ENCODE measurements around the gene RGL4.
"Not testable (repeated sequence)": the region's sequence is repeated elsewhere in the genome, so short reads cannot be mapped to it uniquely, and the experiment has no call there.

Gene RGL4

GRCh38 chr22:23690713-23691112, at the start of gene RGL4:
Gene RGL4 (plus strand): TSS chr22:23691013. CDS start chr22:23692031, 1,018 bp downstream.
- no peak for DNase-seq (ENCODE audit: low spot score)

GRCh38 chr22:23646526-23646925, 44.3 kb upstream of the RGL4 start:
- not testable (repeated sequence) for DNase-seq (ENCODE audit: low spot score)

- no peak for DNase-seq (ENCODE audit: low spot score)
These were observed 41.7 kb upstream of the RGL4 start for GRCh38 chr22:23649071-23649501.

GRCh38 chr22:23651676-23652075, 39.1 kb upstream of the RGL4 start:
- DNase-seq (ENCODE audit: low spot score): no peak

DNA sequence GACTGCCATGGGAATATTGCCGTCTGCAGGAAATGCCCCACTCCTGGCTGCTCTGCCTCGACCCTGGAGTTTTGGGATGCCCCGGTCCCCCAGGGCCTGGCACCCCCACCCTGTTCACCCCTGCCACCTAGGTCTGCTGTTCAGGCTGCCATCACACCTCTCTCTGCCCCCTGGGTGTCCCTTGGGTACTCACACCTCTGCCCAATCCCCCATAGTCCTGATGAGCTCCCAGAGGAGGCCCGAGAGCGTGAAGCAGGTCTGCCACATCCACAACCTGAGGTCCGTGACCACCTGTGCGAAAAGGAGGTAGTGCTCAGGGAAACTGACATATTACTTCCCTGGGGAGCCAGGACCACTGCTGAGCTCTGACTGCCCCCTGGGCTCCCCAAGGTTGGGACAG, 38.5 kb upstream of the RGL4 start:
- no peak for DNase-seq (ENCODE audit: low spot score)

DNA sequence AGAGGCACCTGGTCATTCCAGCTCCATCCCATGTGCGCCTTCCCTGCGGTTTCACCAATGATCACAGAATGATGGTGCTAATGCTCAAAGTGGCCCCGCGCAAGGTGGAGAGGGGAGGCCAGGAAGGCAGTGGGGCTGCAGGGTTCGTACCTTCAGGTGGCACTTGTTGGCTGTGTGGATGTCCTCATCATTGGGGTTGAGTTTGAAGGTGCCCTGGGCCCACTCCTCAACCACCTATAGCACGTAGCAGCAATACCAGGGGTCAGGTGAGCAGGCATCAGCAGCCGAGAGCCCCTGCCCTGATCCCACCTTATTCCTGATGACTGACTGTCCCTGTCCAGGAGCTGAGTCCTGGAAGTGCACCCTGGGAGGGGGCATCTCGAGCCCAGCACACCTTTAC, 38.1 kb upstream of the RGL4 start:
- DNase-seq (ENCODE audit: low spot score): no peak

DNA sequence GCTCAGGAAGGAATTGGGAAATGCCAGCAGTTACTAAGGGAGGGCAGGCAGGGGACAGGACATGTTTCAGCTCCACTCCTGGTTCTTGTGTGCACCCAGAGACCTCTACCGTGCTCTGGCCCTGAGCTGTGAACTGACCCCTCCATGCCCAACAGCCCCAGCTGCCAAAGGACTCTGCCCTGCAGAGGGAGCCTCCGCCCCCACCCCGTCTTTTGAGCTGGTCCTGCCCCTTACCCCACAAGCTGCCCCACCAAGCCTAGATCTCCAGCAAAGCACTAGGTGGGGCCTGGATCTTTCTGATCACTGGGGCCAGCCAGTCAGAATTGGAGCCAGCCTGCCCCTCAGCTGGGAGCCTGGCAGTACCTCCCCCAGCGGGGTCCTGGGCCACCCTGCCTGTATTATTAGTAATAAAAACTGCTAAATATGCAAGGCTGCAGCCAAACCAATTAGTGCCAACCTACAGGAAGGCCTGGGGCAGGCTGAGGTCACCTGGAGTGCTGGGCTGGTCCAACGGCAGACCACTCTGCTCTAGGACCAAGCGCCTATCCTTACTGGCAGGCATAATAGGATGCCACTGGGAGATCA, 34.8 kb upstream of the RGL4 start:
- DNase-seq (ENCODE audit: low spot score): no peak

DNA sequence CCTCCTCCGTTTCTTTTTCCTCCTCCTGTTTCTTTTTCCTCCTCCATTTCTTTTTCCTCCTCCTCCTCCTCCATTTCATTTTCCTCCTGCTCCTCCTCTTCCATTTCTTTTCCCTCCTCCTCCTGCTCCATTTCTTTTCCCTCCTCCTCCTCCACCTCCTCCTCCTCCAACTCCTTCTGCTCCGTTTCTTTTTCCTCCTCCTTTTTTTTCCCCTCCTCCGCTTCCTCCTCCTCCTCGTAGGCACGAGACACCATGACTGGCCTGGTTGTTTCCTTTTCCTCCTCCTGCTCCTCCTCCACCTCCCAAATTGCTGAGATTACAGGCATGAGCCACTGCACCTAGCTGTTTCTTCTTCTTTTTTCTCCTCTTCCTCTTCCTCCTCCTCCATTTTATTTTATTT, 33.1 kb upstream of the RGL4 start:
- no peak for DNase-seq (ENCODE audit: low spot score)

- not testable (repeated sequence) for DNase-seq (ENCODE audit: low spot score)
These were observed 30.4 kb upstream of the RGL4 start for GRCh38 chr22:23660381-23660780.

- DNase-seq (ENCODE audit: low spot score): peak; percentile 27
These were observed 20.2 kb upstream of the RGL4 start for GRCh38 chr22:23670378-23671295.

DNA sequence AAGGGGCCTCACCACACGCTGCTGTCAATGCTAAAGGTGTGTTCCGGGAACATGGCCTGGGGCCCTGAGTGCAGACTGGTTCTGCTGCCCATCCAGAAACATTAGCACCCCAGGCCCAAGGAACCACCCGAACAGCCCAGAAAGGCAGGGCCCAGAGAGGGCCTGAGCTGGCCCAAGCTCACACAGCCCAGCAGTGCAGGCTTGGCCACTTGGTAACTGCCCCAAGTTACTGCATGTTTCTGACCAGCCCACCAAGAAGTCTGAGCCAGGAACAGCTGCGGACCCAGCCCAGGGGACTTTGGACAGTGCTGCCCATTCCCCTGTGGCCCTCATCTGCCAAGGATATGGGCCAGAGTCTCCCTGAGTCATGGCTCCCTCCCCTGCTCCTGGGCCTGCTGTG, 19.4 kb upstream of the RGL4 start:
- not testable (repeated sequence) for DNase-seq (ENCODE audit: low spot score)

DNA sequence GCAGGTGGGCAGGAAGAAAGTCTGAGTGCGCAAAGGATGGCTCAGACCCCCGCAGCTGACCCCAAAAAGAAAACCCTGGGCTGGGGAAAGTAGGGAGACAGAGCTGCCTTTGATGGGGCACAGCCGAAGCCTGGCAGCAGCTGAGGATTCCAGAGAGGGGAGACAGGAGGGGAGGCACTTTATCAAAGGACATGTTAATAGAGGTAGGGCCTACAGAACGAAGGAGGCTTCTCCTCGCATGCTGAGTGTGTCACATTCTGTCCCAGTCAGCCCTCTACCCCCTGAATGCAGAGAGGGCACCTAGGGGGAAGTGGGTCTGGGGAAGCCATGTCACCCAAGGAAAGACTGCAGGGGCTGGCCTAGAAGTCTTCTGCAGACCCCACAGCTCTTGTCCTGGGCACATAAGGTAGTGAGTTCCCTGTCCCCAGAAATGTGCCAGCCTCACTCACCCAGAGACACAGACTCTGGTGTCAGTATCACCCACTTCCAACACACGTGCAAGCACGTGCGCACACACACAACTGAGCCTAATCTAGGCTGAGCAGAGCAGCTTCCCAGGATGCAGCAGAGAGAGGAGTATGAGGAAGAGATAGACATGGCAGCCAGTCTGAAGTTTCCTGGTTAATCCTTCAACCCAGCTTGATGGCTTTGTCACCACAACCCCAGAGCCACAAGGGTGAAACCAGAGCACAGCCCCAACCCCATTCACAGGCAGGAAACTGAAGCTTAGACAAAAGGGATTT, 18.3 kb upstream of the RGL4 start:
- not testable (repeated sequence) for DNase-seq (ENCODE audit: low spot score)

DNA sequence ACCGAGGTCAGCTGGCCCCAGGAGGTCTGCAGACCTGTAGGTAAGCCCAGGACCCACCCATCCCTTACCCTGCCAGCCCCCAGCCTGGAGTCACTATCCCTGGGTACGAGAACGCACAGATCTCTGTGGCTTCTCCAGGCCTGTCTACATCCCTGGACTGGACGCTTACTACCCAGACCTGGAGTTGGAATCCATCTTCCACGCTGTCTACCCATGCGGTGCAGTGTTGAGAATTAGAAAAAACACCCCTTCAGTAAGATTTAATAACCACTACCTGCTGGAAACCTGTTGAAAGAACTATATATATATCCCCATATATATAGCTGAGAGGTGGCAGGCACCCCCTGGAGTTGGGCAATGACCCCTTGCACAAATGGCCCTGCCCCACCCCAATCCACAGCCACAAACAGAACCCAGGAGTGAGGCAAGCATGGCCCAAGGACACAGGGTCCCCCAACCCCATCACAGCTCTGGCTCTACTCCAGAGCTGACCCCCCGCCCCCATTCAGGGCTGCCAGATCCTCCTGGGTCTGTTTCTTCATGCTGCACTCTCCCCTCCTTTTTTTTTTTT, 17.7 kb upstream of the RGL4 start:
- DNase-seq (ENCODE audit: low spot score): no peak

GRCh38 chr22:23673826-23674690, 16.8 kb upstream of the RGL4 start:
- DNase-seq (ENCODE audit: low spot score): no peak

GRCh38 chr22:23674886-23675501, 15.8 kb upstream of the RGL4 start:
- not testable (repeated sequence) for DNase-seq (ENCODE audit: low spot score)

DNA sequence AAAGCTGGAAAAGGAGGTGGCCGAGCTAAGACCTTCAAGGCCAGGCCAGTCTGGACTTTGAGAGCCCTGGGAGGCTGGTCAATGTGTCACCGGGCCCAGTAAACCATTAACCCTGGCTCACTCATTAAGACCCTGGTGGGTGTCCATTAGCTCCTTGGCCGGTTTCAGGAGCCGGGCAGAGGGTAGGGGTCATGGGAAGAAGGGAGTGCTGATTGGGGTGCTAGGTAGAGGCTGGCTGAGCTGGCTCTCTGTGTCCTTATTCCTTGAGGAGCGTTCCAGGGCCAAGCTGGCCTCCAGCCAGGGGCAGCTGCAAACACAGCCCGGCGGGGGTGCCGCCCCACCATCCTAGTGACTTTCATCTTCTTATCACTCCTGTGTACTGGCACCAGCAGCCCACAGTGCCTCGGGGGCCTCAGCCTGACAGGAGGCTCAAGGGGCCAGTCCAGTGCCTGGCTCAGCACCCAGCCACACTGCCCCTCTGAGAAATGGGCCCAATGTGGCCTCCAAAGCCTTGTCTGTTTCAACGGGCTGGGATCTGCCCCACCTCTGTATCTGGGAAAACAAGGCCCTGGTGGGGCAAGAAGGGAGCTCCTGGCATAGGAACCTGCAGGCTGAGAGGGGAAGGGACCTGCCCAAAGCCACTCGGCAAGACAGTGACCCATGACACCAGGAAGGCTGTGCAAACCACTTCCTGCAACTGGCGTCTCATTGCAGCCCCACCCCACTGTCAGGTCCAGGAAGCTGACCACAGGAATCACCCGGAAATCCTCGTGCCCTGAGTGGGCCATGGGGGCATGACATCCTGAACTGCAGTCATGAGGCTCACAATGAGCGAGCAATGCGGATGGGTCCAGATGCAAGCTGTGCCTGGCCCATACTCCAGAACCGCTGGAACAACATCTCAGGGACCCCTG, 15.1 kb upstream of the RGL4 start:
- peak; percentile 75 for DNase-seq (ENCODE audit: low spot score)

DNA sequence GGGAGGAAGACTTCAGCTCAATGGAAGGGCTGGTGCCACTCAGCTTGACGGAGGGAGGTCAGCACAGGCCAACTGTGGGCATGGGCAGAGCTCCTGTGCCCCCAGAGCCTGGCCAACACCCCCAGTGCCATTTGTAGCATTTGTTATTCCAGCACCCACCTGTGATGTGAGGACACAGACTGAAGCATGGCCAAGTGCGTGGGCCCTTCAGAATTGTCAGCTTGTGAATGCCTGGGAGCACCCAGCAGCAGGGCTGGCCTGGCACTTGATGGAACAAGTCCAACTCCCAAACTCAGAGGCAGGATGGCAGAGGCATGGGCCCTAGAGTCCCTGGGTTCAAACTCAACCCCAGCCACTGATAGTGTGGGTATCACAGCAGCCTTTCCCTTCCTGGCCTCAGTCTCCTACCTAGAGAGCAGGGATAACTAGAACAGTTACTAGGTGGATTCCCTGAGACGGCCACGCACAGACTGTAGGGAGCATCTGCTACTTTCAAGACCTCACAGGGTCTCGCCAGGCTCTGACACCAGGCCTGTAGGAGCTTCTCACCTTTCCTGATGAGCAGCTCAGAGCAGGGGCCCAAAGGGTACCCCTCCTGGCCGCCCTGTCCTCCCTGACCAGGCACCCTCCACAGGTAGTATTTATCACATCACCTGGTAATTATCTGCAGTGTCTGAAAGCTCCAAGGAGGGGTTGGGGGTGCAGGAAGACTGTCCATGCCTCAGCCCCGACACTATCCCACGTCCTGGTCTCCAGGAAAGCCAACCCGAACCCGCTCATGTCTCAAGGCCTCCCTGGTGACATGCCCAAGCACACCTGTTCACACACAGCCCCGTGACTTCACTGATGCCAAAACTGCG, 13.7 kb upstream of the RGL4 start:
- DNase-seq (ENCODE audit: low spot score): not testable (repeated sequence)

- DNase-seq (ENCODE audit: low spot score): no peak
These were observed 13.2 kb upstream of the RGL4 start for GRCh38 chr22:23677701-23677995.

DNA sequence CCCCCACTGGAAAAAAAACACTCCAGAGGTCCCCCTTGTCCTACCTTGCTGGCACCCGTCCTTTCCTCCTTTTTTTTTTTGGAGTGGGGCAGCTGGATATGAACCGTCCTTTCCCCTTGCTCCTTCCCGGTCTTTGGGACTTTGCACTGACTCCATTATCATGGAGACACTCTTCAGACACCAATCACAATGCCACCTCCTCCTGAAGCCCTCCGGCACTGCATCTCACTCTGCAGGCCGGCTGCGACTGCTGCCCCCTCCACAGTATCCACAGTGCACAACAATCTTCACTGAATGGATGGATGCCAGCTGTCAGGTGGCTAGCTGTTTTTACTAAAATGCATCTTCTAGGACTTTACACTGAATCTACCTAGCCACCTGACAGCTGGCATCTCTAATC, 12.7 kb upstream of the RGL4 start:
- DNase-seq (ENCODE audit: low spot score): no peak
